Vagina (tissue), 2 donors: ENCODE results near the gene RFC4.

ENCODE experiments used
- POLR2A ChIP-seq, 2 donors: fragments of 450-650 bp; IDR thresholded peaks; one replicate each; pipeline ENCODE4 v1.6.1; 2017; ENCODE audit warnings: antibody characterized with exemption in 2 of 2, mild to moderate bottlenecking in 2 of 2, moderate library complexity in 2 of 2
- POLR2AphosphoS5 ChIP-seq, 2 donors: sonication (generic); formaldehyde crosslinking; IDR thresholded peaks; one replicate each; pipeline ENCODE4 v1.9.0; 2017; ENCODE audit warnings: antibody characterized with exemption in 2 of 2, mild to moderate bottlenecking in 2 of 2, low read depth in 1 of 2; ENCODE audit not compliant: insufficient read depth in 1 of 2
- TF ChIP-seq, protein P1 (sequence below), 3 experiments: fragments of 450-650 bp in 2 of 3; fragments of 200-600 bp in 1 of 3; sonication (generic) in 1 of 3; IDR thresholded peaks; one replicate each; pipeline ENCODE4 v1.5.1; 2017 to 2019; ENCODE audit warnings: antibody characterized with exemption in 3 of 3, mild to moderate bottlenecking in 2 of 3, moderate library complexity in 2 of 3

DNA sequence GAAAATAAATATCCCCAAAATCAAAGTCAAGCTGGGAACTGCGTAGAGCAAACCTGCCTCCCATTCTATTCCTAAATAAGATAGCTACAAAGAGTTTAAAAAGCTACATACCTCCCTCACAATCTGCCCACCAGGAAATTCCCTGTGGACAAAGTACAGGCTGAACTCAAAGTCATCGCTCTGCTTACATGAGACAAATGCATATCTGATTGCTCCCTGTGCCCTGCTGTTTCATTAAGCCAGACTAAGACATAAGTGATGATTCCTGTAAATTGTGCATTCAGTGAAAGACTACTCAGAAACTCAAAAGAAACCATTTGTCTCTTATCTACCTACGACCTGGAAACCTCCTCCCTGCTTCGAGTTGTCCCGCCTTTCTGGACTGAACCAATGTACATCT lies 51.4 kb downstream of the RFC4 start:
- no peak for TF ChIP-seq POLR2A (IDR thresholded peaks at IDR 0.05)
- TF ChIP-seq, protein P1, sequence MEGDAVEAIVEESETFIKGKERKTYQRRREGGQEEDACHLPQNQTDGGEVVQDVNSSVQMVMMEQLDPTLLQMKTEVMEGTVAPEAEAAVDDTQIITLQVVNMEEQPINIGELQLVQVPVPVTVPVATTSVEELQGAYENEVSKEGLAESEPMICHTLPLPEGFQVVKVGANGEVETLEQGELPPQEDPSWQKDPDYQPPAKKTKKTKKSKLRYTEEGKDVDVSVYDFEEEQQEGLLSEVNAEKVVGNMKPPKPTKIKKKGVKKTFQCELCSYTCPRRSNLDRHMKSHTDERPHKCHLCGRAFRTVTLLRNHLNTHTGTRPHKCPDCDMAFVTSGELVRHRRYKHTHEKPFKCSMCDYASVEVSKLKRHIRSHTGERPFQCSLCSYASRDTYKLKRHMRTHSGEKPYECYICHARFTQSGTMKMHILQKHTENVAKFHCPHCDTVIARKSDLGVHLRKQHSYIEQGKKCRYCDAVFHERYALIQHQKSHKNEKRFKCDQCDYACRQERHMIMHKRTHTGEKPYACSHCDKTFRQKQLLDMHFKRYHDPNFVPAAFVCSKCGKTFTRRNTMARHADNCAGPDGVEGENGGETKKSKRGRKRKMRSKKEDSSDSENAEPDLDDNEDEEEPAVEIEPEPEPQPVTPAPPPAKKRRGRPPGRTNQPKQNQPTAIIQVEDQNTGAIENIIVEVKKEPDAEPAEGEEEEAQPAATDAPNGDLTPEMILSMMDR (IDR thresholded peaks at IDR 0.05), result no peak
- no peak for TF ChIP-seq POLR2AphosphoS5 (IDR thresholded peaks at IDR 0.05; ENCODE audit: insufficient read depth in 1 of 2, low read depth in 1 of 2)
